ENCODE data around the gene OGFR.

DNA sequence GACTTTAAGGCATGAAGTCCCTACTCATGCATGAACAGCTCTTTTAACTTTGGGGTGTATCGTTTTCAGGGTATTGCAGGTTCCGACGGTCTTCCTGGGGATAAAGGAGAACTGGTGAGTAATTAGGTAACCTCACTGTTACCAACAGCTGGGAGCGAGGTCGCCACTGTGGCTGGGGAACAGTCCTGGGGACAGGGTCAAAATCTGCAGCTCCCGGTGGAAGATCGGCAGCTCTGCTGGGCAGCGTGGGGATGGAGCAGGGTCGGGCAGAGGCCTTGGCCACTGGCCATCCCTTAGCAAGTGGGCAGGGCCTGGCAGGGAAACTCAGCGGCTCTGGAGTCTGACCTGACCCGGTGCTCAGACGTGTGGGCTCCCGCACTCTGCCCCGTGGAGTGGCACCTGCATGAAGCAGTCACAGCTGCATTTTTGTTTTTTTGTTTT, 28.3 kb downstream of the OGFR start:
- TF ChIP-seq POLR2A (IDR thresholded peaks at IDR 0.05; ENCODE audit: low read depth, low read length): no peak
- no peak for TF ChIP-seq POLR2AphosphoS5 (IDR thresholded peaks at IDR 0.05; ENCODE audit: low read depth, low read length)
- no peak for TF ChIP-seq TAF1 (IDR thresholded peaks at IDR 0.05; ENCODE audit: borderline replicate concordance, low read depth, low read length)

Measured in GM12892 (cell line).